Trophoblast cell (in vitro differentiated cells and primary cell): ENCODE results near the gene VOPP1.

Experiments used
- DNase-seq, 2 donors: peaks; one replicate each; pipeline ENCODE4 v3.0.0-alpha.2; 2016
- H2AFZ ChIP-seq: 2 replicates; pipeline ENCODE4 v1.6.1; 2013; ENCODE audit warnings: low read length, moderate library complexity, mild to moderate bottlenecking; ENCODE audit not compliant: insufficient read depth, poor library complexity
- H2AK5ac ChIP-seq: 2 replicates; pipeline ENCODE4 v1.6.1; 2013; ENCODE audit warnings: mild to moderate bottlenecking, low read length
- H2BK120ac ChIP-seq: 2 replicates; pipeline ENCODE4 v1.6.1; 2013; ENCODE audit warnings: low read length, mild to moderate bottlenecking, moderate library complexity; ENCODE audit not compliant: insufficient read depth, poor library complexity
- H2BK12ac ChIP-seq: 2 replicates; pipeline ENCODE4 v1.6.1; 2013; ENCODE audit warnings: mild to moderate bottlenecking, low read length, moderate library complexity
- H2BK5ac ChIP-seq: 2 replicates; pipeline ENCODE4 v1.6.1; 2013; ENCODE audit warnings: low read length, low read depth, moderate library complexity, mild to moderate bottlenecking; ENCODE audit not compliant: poor library complexity
- H3K14ac ChIP-seq: 2 replicates; pipeline ENCODE4 v1.6.1; 2013; ENCODE audit warnings: mild to moderate bottlenecking, low read length
- H3K18ac ChIP-seq: 2 replicates; pipeline ENCODE4 v1.6.1; 2013; ENCODE audit warnings: mild to moderate bottlenecking, low read length
- H3K23ac ChIP-seq: 2 replicates; pipeline ENCODE4 v1.6.1; 2013; ENCODE audit warnings: low read length
- H3K27ac ChIP-seq: 2 replicates; pipeline ENCODE4 v1.5.1; 2013; ENCODE audit warnings: low read depth, mild to moderate bottlenecking, inconsistent platforms, low read length, moderate library complexity
- H3K27me3 ChIP-seq: 2 replicates; pipeline ENCODE4 v1.6.1; 2013; ENCODE audit warnings: inconsistent platforms, mild to moderate bottlenecking, low read length, moderate library complexity; ENCODE audit not compliant: insufficient read depth
- H3K36me3 ChIP-seq, 2 experiments: 1 replicate in 1 of 2; 2 replicates in 1 of 2; pipeline ENCODE4 v1.6.1; 2013; ENCODE audit warnings: low read length in 2 of 2, mild to moderate bottlenecking in 2 of 2, moderate library complexity in 1 of 2; ENCODE audit not compliant: insufficient read depth in 2 of 2, control insufficient read depth in 1 of 2
- H3K4ac ChIP-seq: 2 replicates; pipeline ENCODE4 v1.6.1; 2013; ENCODE audit warnings: low read depth, mild to moderate bottlenecking, low read length, moderate library complexity
- H3K4me1 ChIP-seq, 2 experiments: 1 replicate in 1 of 2; 2 replicates in 1 of 2; pipeline ENCODE4 v1.6.1; 2013; ENCODE audit warnings: low read length in 2 of 2, mild to moderate bottlenecking in 2 of 2, moderate library complexity in 1 of 2; ENCODE audit not compliant: insufficient read depth in 2 of 2, control insufficient read depth in 1 of 2
- H3K4me2 ChIP-seq: 2 replicates; pipeline ENCODE4 v1.6.1; 2013; ENCODE audit warnings: inconsistent platforms, mild to moderate bottlenecking, low read length, moderate library complexity
- H3K4me3 ChIP-seq: 2 replicates; pipeline ENCODE4 v1.5.1; 2013; ENCODE audit warnings: mild to moderate bottlenecking, low read depth, low read length, inconsistent platforms
- H3K79me1 ChIP-seq: one replicate; pipeline ENCODE4 v1.6.1; 2013; ENCODE audit warnings: low read length
- H3K79me2 ChIP-seq: 2 replicates; pipeline ENCODE4 v1.6.1; 2013; ENCODE audit warnings: low read length, mild to moderate bottlenecking; ENCODE audit not compliant: control insufficient read depth, insufficient read depth, poor library complexity
- H3K9ac ChIP-seq: 2 replicates; pipeline ENCODE4 v1.6.1; 2013; ENCODE audit warnings: mild to moderate bottlenecking, low read length
- H3K9me3 ChIP-seq: 2 replicates; pipeline ENCODE4 v1.6.1; 2013; ENCODE audit warnings: low read depth, mild to moderate bottlenecking, control low read depth, inconsistent platforms, low read length; ENCODE audit not compliant: insufficient read depth
- H4K12ac ChIP-seq: 2 replicates; pipeline ENCODE4 v1.6.1; 2013; ENCODE audit warnings: low read depth, mild to moderate bottlenecking, low read length, moderate library complexity
- H4K8ac ChIP-seq: 2 replicates; pipeline ENCODE4 v1.6.1; 2013; ENCODE audit warnings: low read depth, mild to moderate bottlenecking, low read length, moderate library complexity
- H4K91ac ChIP-seq: one replicate; pipeline ENCODE4 v1.6.1; 2013; ENCODE audit warnings: low read depth, mild to moderate bottlenecking, low read length, moderate library complexity
- WGBS: extraction: QIAGEN DNeasy Blood & Tissue Kit; methylation state at CpG from one replicate; pipeline ENCODE4 v1.1.7; 2013; ENCODE audit warnings: missing lambda C conversion rate; ENCODE audit not compliant: insufficient read length, insufficient coverage; ENCODE audit errors: extremely low coverage; 5-methylcytosine and 5-hydroxymethylcytosine counted together

Gene VOPP1

DNA sequence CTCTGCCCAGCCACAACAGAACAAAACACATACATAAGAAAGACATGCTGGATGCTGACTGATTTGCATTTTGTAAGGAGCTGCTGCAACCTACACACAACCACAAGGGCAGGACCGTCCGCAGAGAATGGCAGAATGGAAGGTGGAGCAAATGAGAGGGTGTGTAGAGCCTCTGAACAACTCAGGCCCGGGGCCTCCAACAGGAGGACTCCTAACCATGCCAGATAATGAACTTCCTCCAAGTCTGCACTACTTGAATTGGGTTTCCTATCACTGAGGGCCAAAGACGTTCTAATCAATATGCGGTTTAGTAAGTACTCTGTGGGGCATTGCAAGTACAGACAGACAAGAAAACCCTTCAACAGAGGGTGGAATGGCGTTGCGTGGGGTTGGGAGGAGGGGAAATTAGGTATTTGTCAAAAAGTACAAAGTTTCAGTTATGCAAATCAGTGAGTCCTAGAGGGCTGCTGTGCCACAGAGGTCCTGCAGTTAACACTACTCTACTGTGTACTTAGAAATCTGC is 14.6 kb downstream of the VOPP1 start:
- no peak overlapping the region for H3K23ac ChIP-seq
- H2BK5ac ChIP-seq: no peak overlapping the region
- H4K91ac ChIP-seq: no peak overlapping the region
- H3K79me2 ChIP-seq: no peaks in the 10 kb centered on the region
- no peak overlapping the region for H3K9ac ChIP-seq
- H2AFZ ChIP-seq: no peak overlapping the region
- H4K12ac ChIP-seq: no peak overlapping the region
- H3K4me3 ChIP-seq: no peak overlapping the region
- H3K4me1 ChIP-seq: peaks cover 3 to 5% of the 10 kb centered on the region in 2 experiments
- H3K36me3 ChIP-seq: no peaks in the 10 kb centered on the region
- WGBS: 100% methylated on average over 2 of the region's 7 CpGs
- H3K4ac ChIP-seq: no peak overlapping the region
- H3K27me3 ChIP-seq: no peaks in the 10 kb centered on the region
- H2BK12ac ChIP-seq: no peak overlapping the region
- no peak overlapping the region for H3K27ac ChIP-seq
- no peak overlapping the region for H3K18ac ChIP-seq
- H3K4me2 ChIP-seq: no peak overlapping the region
- no peak overlapping the region for H2BK120ac ChIP-seq
- H2AK5ac ChIP-seq: no peak overlapping the region
- H3K14ac ChIP-seq: no peak overlapping the region
- peaks cover 5% of the 10 kb centered on the region for H3K9me3 ChIP-seq
- no peak for DNase-seq
- H4K8ac ChIP-seq: no peak overlapping the region
- no peaks in the 10 kb centered on the region for H3K79me1 ChIP-seq

DNA sequence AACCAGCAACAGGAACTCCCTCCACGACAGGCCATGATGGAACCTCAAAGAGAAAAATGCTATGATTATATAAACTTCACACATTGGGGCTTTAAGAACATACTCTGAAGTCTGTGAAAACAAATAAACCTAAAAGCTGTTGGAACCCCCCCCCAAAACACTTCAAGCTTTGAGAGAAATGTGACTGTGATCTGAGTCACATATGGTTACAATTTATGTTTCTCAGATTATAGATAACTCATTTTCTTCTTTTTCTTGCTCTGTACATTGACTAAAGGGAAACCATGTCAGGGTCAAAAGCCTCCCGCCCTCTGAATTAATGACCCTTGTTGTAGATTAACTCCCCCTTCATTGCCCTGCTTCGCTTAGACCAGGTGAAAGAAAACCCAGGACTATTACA is 15.8 kb downstream of the VOPP1 start:
- no peak overlapping the region for H3K18ac ChIP-seq
- H2AFZ ChIP-seq: no peak overlapping the region
- H3K27me3 ChIP-seq: no peaks in the 10 kb centered on the region
- peaks cover 5% of the 10 kb centered on the region for H3K9me3 ChIP-seq
- H4K8ac ChIP-seq: no peak overlapping the region
- H3K4me3 ChIP-seq: no peak overlapping the region
- no peak overlapping the region for H3K4me2 ChIP-seq
- peaks cover 6 to 7% of the 10 kb centered on the region in 2 experiments for H3K4me1 ChIP-seq
- H2AK5ac ChIP-seq: no peak overlapping the region
- no peak overlapping the region for H3K27ac ChIP-seq
- WGBS: no CpG with 5 or more reads among the region's 3 CpGs
- no peaks in the 10 kb centered on the region for H3K79me1 ChIP-seq
- H2BK5ac ChIP-seq: no peak overlapping the region
- no peak overlapping the region for H3K14ac ChIP-seq
- no peaks in the 10 kb centered on the region for H3K36me3 ChIP-seq
- H3K9ac ChIP-seq: no peak overlapping the region
- no peak overlapping the region for H4K91ac ChIP-seq
- H3K23ac ChIP-seq: no peak overlapping the region
- H3K79me2 ChIP-seq: no peaks in the 10 kb centered on the region
- H4K12ac ChIP-seq: no peak overlapping the region
- H3K4ac ChIP-seq: no peak overlapping the region
- H2BK12ac ChIP-seq: no peak overlapping the region
- no peak for DNase-seq
- H2BK120ac ChIP-seq: no peak overlapping the region

DNA sequence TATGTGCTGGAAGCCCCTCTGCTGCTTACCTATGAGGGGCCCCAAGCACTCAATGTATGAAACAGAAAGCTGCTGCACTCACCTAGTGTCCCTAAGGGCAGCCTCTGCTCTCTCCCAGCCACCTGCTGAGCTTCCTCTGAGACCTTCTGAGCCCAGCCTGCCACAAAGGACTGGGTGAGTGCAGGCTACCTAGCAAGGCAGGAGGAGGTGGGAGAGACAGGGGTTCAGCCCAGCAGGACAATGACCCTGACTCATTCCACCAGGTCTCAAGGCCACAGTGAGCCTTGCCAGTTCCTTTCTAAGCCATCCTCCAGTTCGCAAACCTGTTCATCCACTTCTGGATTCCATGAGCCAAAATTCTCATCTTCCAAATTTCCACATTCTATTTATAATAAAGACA is 16.3 kb downstream of the VOPP1 start:
- Histone ChIP-seq H3K27me3 (no peaks in the 10 kb centered on the region), H3K4me2 (no peak overlapping the region), H3K18ac (no peak overlapping the region), H3K27ac (no peak overlapping the region), H4K12ac (no peak overlapping the region), H2AFZ (no peak overlapping the region), H3K4me1 (peaks cover 6 to 7% of the 10 kb centered on the region in 2 experiments), H3K79me2 (no peaks in the 10 kb centered on the region), H2BK12ac (no peak overlapping the region), H3K9ac (no peak overlapping the region), H3K4me3 (no peak overlapping the region), H3K9me3 (peaks cover 4% of the 10 kb centered on the region), H3K36me3 (no peaks in the 10 kb centered on the region), H3K23ac (no peak overlapping the region), H3K14ac (no peak overlapping the region), H2BK120ac (no peak overlapping the region), H2BK5ac (no peak overlapping the region), H4K8ac (no peak overlapping the region), H3K4ac (no peak overlapping the region), H2AK5ac (no peak overlapping the region), H3K79me1 (no peaks in the 10 kb centered on the region), H4K91ac (no peak overlapping the region)
- DNase-seq: no peak
- WGBS: no CpG with 5 or more reads among the region's 1 CpG

DNA sequence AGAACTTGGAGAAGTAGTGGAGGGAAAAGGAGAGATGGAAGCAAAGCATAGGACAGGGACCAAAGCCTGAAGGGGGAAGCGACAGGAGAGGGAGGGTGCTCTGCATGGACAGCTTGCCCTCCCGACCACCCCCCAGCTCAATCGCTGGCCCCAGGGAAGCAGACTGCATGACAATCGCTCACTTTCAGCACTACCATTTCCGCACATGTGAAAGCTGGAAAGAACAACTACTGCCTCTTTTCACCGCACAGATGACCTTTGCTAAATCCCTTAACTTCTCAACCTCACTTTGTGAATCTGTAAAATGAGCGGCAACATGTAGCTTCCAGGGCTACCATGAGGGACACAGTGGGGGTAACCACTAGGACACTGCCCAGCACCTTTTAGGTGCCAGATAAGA is 17.1 kb downstream of the VOPP1 start:
- no peak overlapping the region for H4K91ac ChIP-seq
- H2BK12ac ChIP-seq: no peak overlapping the region
- H4K8ac ChIP-seq: no peak overlapping the region
- H3K9me3 ChIP-seq: peaks cover 1% of the 10 kb centered on the region
- H3K4me2 ChIP-seq: no peak overlapping the region
- peaks cover 6 to 7% of the 10 kb centered on the region in 2 experiments for H3K4me1 ChIP-seq
- H3K23ac ChIP-seq: no peak overlapping the region
- no peaks in the 10 kb centered on the region for H3K79me2 ChIP-seq
- H3K27me3 ChIP-seq: no peaks in the 10 kb centered on the region
- no peak overlapping the region for H3K14ac ChIP-seq
- H3K27ac ChIP-seq: no peak overlapping the region
- H2AK5ac ChIP-seq: no peak overlapping the region
- no peaks in the 10 kb centered on the region for H3K79me1 ChIP-seq
- H2AFZ ChIP-seq: no peak overlapping the region
- H2BK5ac ChIP-seq: no peak overlapping the region
- H3K18ac ChIP-seq: no peak overlapping the region
- no peak for DNase-seq
- no peak overlapping the region for H2BK120ac ChIP-seq
- H3K36me3 ChIP-seq: no peaks in the 10 kb centered on the region
- no peak overlapping the region for H3K4ac ChIP-seq
- no CpG with 5 or more reads among the region's 7 CpGs for WGBS
- no peak overlapping the region for H4K12ac ChIP-seq
- no peak overlapping the region for H3K4me3 ChIP-seq
- H3K9ac ChIP-seq: no peak overlapping the region
